HepG2 (cell line): Measurements from ENCODE around the gene RNF114. TPM values are rescaled to one million over a fixed set of nuclear protein-coding genes. Genes with fewer than 3 reads are reported as not detected.
A peak's percentile ranks its signal among the peaks of the same experiment; 100 is the strongest.

Experiments used
- ATAC-seq: fragments of 200-7000 bp; cut with Tn5 transposase; 3 replicates; pipeline ENCODE4 v1.9.1; 2020; ENCODE audit warnings: mild to moderate bottlenecking, moderate library complexity
- BruUV-seq: library from RNA; stranded (reverse); fragments of 400-500 nt; replicated peaks from 2 replicates; lab custom pipeline; 2021; lab: Mats Ljungman, UMichigan
- CTCF ChIA-PET: fragments of 300-600 bp; formaldehyde crosslinking; extraction: SDS; loops from one replicate; lab custom pipeline; 2021; ENCODE audit warnings: low total read pairs, inconsistent platforms, low intra/inter-chr PET ratio; lab: Yijun Ruan, JAX
- POLR2A ChIA-PET: fragments of 350-600 bp; sonication (Branson Sonifier 250); formaldehyde crosslinking; loops from one replicate; lab custom pipeline; 2020; ENCODE audit warnings: antibody characterized with exemption, inconsistent platforms; lab: Yijun Ruan, JAX
- DNase-seq: peaks from one replicate; pipeline ENCODE4 v3.0.0-alpha.2; 2015; ENCODE audit warnings: low spot score
- FAIRE-seq: peaks from 3 replicates; lab custom pipeline; 2011; peaks lifted over from hg19 to GRCh38; lab: Jason Lieb, UNC
- H2AFZ ChIP-seq: one replicate; pipeline ENCODE4 v1.6.1; 2011; ENCODE audit warnings: low read length, inconsistent platforms
- H3K27ac ChIP-seq: fragments of 300-600 bp; 3 replicates; pipeline ENCODE4 v1.8.0; 2011; ENCODE audit warnings: mixed run types, mild to moderate bottlenecking, mixed read lengths, low read length, inconsistent platforms; ENCODE audit not compliant: insufficient read depth; ENCODE audit errors: extremely low read length
- H3K27me3 ChIP-seq, 2 experiments: fragments of 200-600 bp in 1 of 2; 2 replicates in 1 of 2; 3 replicates in 1 of 2; pipeline versions ENCODE4 v1.6.0 to v1.8.0; 2011; ENCODE audit warnings: low read length in 2 of 2, mild to moderate bottlenecking in 2 of 2, moderate library complexity in 2 of 2, inconsistent platforms in 1 of 2; ENCODE audit not compliant: insufficient read depth in 2 of 2, control insufficient read depth in 1 of 2
- H3K36me3 ChIP-seq, 2 experiments: fragments of 200-600 bp in 1 of 2; replicated peaks in 1 of 2; 2 replicates in 1 of 2; 3 replicates in 1 of 2; pipeline versions ENCODE4 v1.5.1 to v1.8.0; 2011; ENCODE audit warnings: low read length in 2 of 2, inconsistent platforms in 1 of 2; ENCODE audit not compliant: insufficient read depth in 2 of 2, control insufficient read depth in 1 of 2
- H3K4me1 ChIP-seq: 2 replicates; pipeline ENCODE4 v1.5.1; 2012; ENCODE audit warnings: low read length, inconsistent platforms; ENCODE audit not compliant: insufficient read depth
- H3K4me2 ChIP-seq: 2 replicates; pipeline ENCODE4 v1.6.0; 2011; ENCODE audit warnings: low read depth, low read length, inconsistent platforms
- H3K4me3 ChIP-seq, 3 experiments: fragments of 200-600 bp in 1 of 3; sonication (generic), shearing (Covaris generic) in 1 of 3; replicated peaks in 1 of 3; 2 replicates each; pipeline ENCODE4 v1.5.1; 2011 to 2016; ENCODE audit warnings: low read length in 3 of 3, inconsistent platforms in 2 of 3, low read depth in 2 of 3, mild to moderate bottlenecking in 2 of 3, control low read depth in 1 of 3, mixed read lengths in 1 of 3; ENCODE audit not compliant: insufficient read depth in 1 of 3
- H3K79me2 ChIP-seq: one replicate; pipeline ENCODE4 v1.6.1; 2011; ENCODE audit warnings: low read length, inconsistent platforms; ENCODE audit not compliant: insufficient read depth
- H3K9ac ChIP-seq: 2 replicates; pipeline ENCODE4 v1.6.0; 2011; ENCODE audit warnings: mild to moderate bottlenecking, low read depth, low read length, inconsistent platforms; ENCODE audit not compliant: insufficient read depth
- H3K9me3 ChIP-seq: 2 replicates; pipeline ENCODE4 v1.5.1; 2012; ENCODE audit warnings: mild to moderate bottlenecking, low read length
- H4K20me1 ChIP-seq: 2 replicates; pipeline ENCODE4 v1.6.0; 2011; ENCODE audit warnings: inconsistent platforms, mild to moderate bottlenecking, low read length, moderate library complexity; ENCODE audit not compliant: insufficient read depth
- ARID2 ChIP-seq: sonication (generic); formaldehyde crosslinking; IDR thresholded peaks from 2 replicates; pipeline ENCODE4 v1.8.1; 2022; ENCODE audit warnings: mild to moderate bottlenecking, missing genetic modification reagents, borderline replicate concordance
- ARID4A ChIP-seq: sonication (generic); formaldehyde crosslinking; IDR thresholded peaks from 2 replicates; pipeline ENCODE4 v1.5.0; 2020; ENCODE audit warnings: mild to moderate bottlenecking, missing genetic modification reagents, borderline replicate concordance
- ATM ChIP-seq: fragments of 450-650 bp; IDR thresholded peaks from 2 replicates; pipeline ENCODE4 v1.7.1; 2017; ENCODE audit warnings: mild to moderate bottlenecking, borderline replicate concordance
- BRD4 ChIP-seq: sonication (generic); formaldehyde crosslinking; IDR thresholded peaks from 2 replicates; pipeline ENCODE4 v1.4.0; 2020; ENCODE audit warnings: missing genetic modification reagents
- HNF4A ChIP-seq: sonication (generic); formaldehyde crosslinking; IDR thresholded peaks from 2 replicates; pipeline ENCODE4 v1.4.0; 2020; ENCODE audit warnings: missing genetic modification reagents
- RFX5 ChIP-seq: IDR thresholded peaks from 2 replicates; pipeline ENCODE4 v1.6.1; 2011; ENCODE audit warnings: low read depth, low read length, improper control_type of control experiment
- SMC3 ChIP-seq: IDR thresholded peaks from 2 replicates; pipeline ENCODE4 v1.6.1; 2011; ENCODE audit warnings: low read length, improper control_type of control experiment
- SP140L ChIP-seq: sonication (generic); formaldehyde crosslinking; IDR thresholded peaks from 2 replicates; pipeline ENCODE4 v1.4.0; 2020; ENCODE audit warnings: missing genetic modification reagents, borderline replicate concordance
- YEATS4 ChIP-seq: sonication (generic); formaldehyde crosslinking; IDR thresholded peaks from 2 replicates; pipeline ENCODE4 v1.4.0; 2020; ENCODE audit warnings: missing genetic modification reagents, borderline replicate concordance
- ZNF451 ChIP-seq: sonication (generic); formaldehyde crosslinking; IDR thresholded peaks from 2 replicates; pipeline ENCODE4 v1.5.0; 2020; ENCODE audit warnings: mild to moderate bottlenecking, missing genetic modification reagents
- ZNF576 ChIP-seq: sonication (generic); formaldehyde crosslinking; IDR thresholded peaks from 2 replicates; pipeline ENCODE4 v1.4.0; 2020; ENCODE audit warnings: mild to moderate bottlenecking, missing genetic modification reagents
- ZNF703 ChIP-seq: sonication (generic); formaldehyde crosslinking; IDR thresholded peaks from 2 replicates; pipeline ENCODE4 v1.5.1; 2020; ENCODE audit warnings: missing genetic modification reagents, mild to moderate bottlenecking, moderate library complexity, borderline replicate concordance
- ZNF746 ChIP-seq: sonication (generic); formaldehyde crosslinking; IDR thresholded peaks from 2 replicates; pipeline ENCODE4 v1.8.0; 2022; ENCODE audit warnings: mild to moderate bottlenecking, missing genetic modification reagents
- ZNF766 ChIP-seq: sonication (generic); formaldehyde crosslinking; IDR thresholded peaks from 2 replicates; pipeline ENCODE4 v1.5.0; 2020; ENCODE audit warnings: missing genetic modification reagents, borderline replicate concordance
- ZNF841 ChIP-seq: sonication (generic); formaldehyde crosslinking; IDR thresholded peaks from 2 replicates; pipeline ENCODE4 v1.8.1; 2023; ENCODE audit warnings: missing genetic modification reagents, borderline replicate concordance
- WGBS: methylation state at CpG from one replicate; pipeline ENCODE4 v1.1.6; 2017; ENCODE audit warnings: low lambda C conversion rate; 5-methylcytosine and 5-hydroxymethylcytosine counted together
- in situ Hi-C: cut with HindIII; loops from 2 replicates; pipeline ENCODE4 v1.10.0; 2017; ENCODE audit warnings: low pct_unique_long_range_greater_than_20kb; ENCODE audit not compliant: extremely low pct_ligation_motif_present
- intact Hi-C: fragments of 100-400 bp; cut with micrococcal nuclease; formaldehyde crosslinking; loops from one replicate; pipeline ENCODE4 v1.10.0; 2022; ENCODE audit not compliant: unreplicated experiment
- polyA plus RNA-seq, 8 experiments: library from polyadenylated mRNA; depleted of rRNA in 3 of 8; stranded (reverse) in 7 of 8; unstranded in 1 of 8; fragments of >200 nt; fragmentation: Illumina TruSeq in 4 of 8; extraction: Trizol in 4 of 8; gene quantifications; 2 replicates each; pipeline versions ENCODE4 v1.2.1 to v1.2.3, GENCODE V29; 2011 to 2016; ENCODE audit warnings: low read depth in 4 of 8, missing spikeins in 1 of 8, mixed read lengths in 1 of 8; ENCODE audit not compliant: insufficient read depth in 1 of 8
- total RNA-seq, 5 experiments: library from RNA; depleted of rRNA; stranded (reverse); fragments of >200 nt; fragmentation: Illumina TruSeq; extraction: Trizol; gene quantifications; 2 replicates each; pipeline ENCODE4 v1.2.3, GENCODE V29; 2016; ENCODE audit warnings: low read depth in 1 of 5
- TF ChIP-seq, protein P1 (sequence below): sonication (generic); formaldehyde crosslinking; IDR thresholded peaks from 2 replicates; pipeline ENCODE4 v1.5.0; 2020; ENCODE audit warnings: mild to moderate bottlenecking, missing genetic modification reagents

The RNF114 gene
- total and polyA plus RNA-seq, 2 of the 13 experiments (the other 11 are each of a cell fraction or from before 2014, with no cell fraction given) = 119 to 126 TPM

- TF ChIP-seq ZNF841 (CRISPR knock-in tag) (no peak), ZNF746 (peak; percentile 18; the same call in 1 of the 2 replicates), ZNF766 (CRISPR knock-in tag) (no peak), ARID4A (CRISPR knock-in tag) (0 out of 2 replicates have a peak, but pooled peaks have one; percentile 23), SP140L (CRISPR knock-in tag) (no peak), BRD4 (CRISPR knock-in tag) (0 out of 2 replicates have a peak, but pooled peaks have one; percentile 30), SMC3 (no peak)
- TF ChIP-seq, all 625 proteins: peak for 6
Measured at GRCh38 chr20:49948178-49948577, 12.0 kb downstream of the RNF114 start (continued).

- BruUV-seq = no TSS peak
- DNase-seq (peak; percentile 68), FAIRE-seq (peak; percentile 44), ATAC-seq (peak; percentile 62)
- peaks cover 11% of the 10 kb centered on the region; the same call in 1 of the 2 replicates for H4K20me1 ChIP-seq
- 85% methylated on average over 11 of the region's 11 CpGs for WGBS
- no peaks in the 10 kb centered on the region for H3K27me3 ChIP-seq
- no peak overlapping the region for H2AFZ ChIP-seq
- H3K36me3 ChIP-seq = peaks cover 46 to 90% of the 10 kb centered on the region in 2 experiments
- ChIA-PET POLR2A (interaction anchor here (0.6 kb wide), 1 partner anchor 11 kb away, joined by 3 read pairs; no protein-coding TSS in a partner anchor), CTCF (no interaction called here)
- intact Hi-C loops (no loop called here), in situ Hi-C loops (no loop called here)
- H3K9ac ChIP-seq = peak overlapping the region; percentile 24; the same call in 1 of the 2 replicates
- H3K4me2 ChIP-seq = 0 out of 2 replicates have a peak overlapping the region, but pooled peaks have one; percentile 8
- peak overlapping the region; percentile 51 for H3K27ac ChIP-seq
- no peak overlapping the region for H3K4me3 ChIP-seq
- H3K9me3 ChIP-seq = no peaks in the 10 kb centered on the region
- peaks cover 55% of the 10 kb centered on the region for H3K4me1 ChIP-seq
- peaks cover 17% of the 10 kb centered on the region for H3K79me2 ChIP-seq
- TF ChIP-seq ZNF576 (CRISPR knock-in tag) = no peak
- TF ChIP-seq RFX5 = no peak
- peak; percentile 64 for TF ChIP-seq HNF4A
- TF ChIP-seq ARID2 (CRISPR knock-in tag) = no peak
- no peak for TF ChIP-seq YEATS4 (CRISPR knock-in tag)
- TF ChIP-seq ZNF703 (CRISPR knock-in tag) = no peak
- no peak for TF ChIP-seq ATM
- no peak for TF ChIP-seq ZNF451 (CRISPR knock-in tag)
- TF ChIP-seq, protein P1, sequence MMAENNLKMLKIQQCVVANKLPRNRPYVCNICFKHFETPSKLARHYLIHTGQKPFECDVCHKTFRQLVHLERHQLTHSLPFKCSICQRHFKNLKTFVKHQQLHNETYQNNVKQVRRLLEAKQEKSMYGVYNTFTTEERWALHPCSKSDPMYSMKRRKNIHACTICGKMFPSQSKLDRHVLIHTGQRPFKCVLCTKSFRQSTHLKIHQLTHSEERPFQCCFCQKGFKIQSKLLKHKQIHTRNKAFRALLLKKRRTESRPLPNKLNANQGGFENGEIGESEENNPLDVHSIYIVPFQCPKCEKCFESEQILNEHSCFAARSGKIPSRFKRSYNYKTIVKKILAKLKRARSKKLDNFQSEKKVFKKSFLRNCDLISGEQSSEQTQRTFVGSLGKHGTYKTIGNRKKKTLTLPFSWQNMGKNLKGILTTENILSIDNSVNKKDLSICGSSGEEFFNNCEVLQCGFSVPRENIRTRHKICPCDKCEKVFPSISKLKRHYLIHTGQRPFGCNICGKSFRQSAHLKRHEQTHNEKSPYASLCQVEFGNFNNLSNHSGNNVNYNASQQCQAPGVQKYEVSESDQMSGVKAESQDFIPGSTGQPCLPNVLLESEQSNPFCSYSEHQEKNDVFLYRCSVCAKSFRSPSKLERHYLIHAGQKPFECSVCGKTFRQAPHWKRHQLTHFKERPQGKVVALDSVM (CRISPR knock-in tag) = peak; percentile 52; the same call in 1 of the 2 replicates
Measured at GRCh38 chr20:49948809-49949507, 12.8 kb downstream of the RNF114 start.
